BE2C (cell line): Measurements from ENCODE around the gene PYDC1.

ENCODE experiments used
- DNase-seq: peaks from one replicate; pipeline ENCODE4 v3.0.0-alpha.2; 2020
- H3K27me3 ChIP-seq: fragments of 250-450 bp; sonication (Bioruptor Pico); 2 replicates; pipeline ENCODE4 v1.5.1; 2020; ENCODE audit warnings: mild to moderate bottlenecking
- H3K36me3 ChIP-seq: fragments of 250-450 bp; sonication (Bioruptor Pico); 2 replicates; pipeline ENCODE4 v1.5.1; 2020; ENCODE audit warnings: mild to moderate bottlenecking
- H3K4me1 ChIP-seq: fragments of 250-450 bp; sonication (Bioruptor Pico); 2 replicates; pipeline ENCODE4 v1.5.1; 2020
- H3K4me3 ChIP-seq: 2 replicates; pipeline ENCODE4 v1.5.1; 2011; ENCODE audit warnings: low read depth, low read length
- H3K9me3 ChIP-seq: fragments of 250-450 bp; sonication (Bioruptor Pico); 2 replicates; pipeline ENCODE4 v1.5.1; 2020
- CTCF ChIP-seq: IDR thresholded peaks from 2 replicates; pipeline ENCODE4 v1.5.1; 2012; ENCODE audit warnings: mild to moderate bottlenecking, low read depth, low read length

The PYDC1 gene

GRCh38 chr16:31243734-31244670, 27.1 kb upstream of the PYDC1 start:
- no peaks in the 10 kb centered on the region for H3K36me3 ChIP-seq
- no peak overlapping the region for H3K4me3 ChIP-seq
- H3K9me3 ChIP-seq = no peaks in the 10 kb centered on the region
- no peaks in the 10 kb centered on the region for H3K4me1 ChIP-seq
- H3K27me3 ChIP-seq = peaks cover 38% of the 10 kb centered on the region
- no peak for TF ChIP-seq CTCF
- no peak for DNase-seq

GRCh38 chr16:31242206-31242605, 25.3 kb upstream of the PYDC1 start:
- TF ChIP-seq CTCF = no peak
- no peak for DNase-seq
- Histone ChIP-seq H3K4me3 (no peak overlapping the region), H3K9me3 (no peaks in the 10 kb centered on the region), H3K4me1 (no peaks in the 10 kb centered on the region), H3K36me3 (no peaks in the 10 kb centered on the region), H3K27me3 (peaks cover 41% of the 10 kb centered on the region)

- no peaks in the 10 kb centered on the region for H3K36me3 ChIP-seq
Measured at GRCh38 chr16:31238041-31238440, 21.1 kb upstream of the PYDC1 start.

GRCh38 chr16:31229501-31229900, 12.6 kb upstream of the PYDC1 start:
- no peaks in the 10 kb centered on the region for H3K4me1 ChIP-seq
- peaks cover 4% of the 10 kb centered on the region; the same call in 1 of the 2 replicates for H3K27me3 ChIP-seq
- no peaks in the 10 kb centered on the region for H3K9me3 ChIP-seq
- TF ChIP-seq CTCF = no peak
- H3K36me3 ChIP-seq = no peaks in the 10 kb centered on the region
- H3K4me3 ChIP-seq = no peak overlapping the region
- DNase-seq = no peak

More at GRCh38 chr16:31238041-31238440, 21.1 kb upstream of the PYDC1 start:
- no peaks in the 10 kb centered on the region for H3K9me3 ChIP-seq
- DNase-seq = no peak
- H3K27me3 ChIP-seq = peaks cover 28% of the 10 kb centered on the region
- H3K4me3 ChIP-seq = no peak overlapping the region
- TF ChIP-seq CTCF = no peak
- H3K4me1 ChIP-seq = no peaks in the 10 kb centered on the region

GRCh38 chr16:31228206-31228605, 11.3 kb upstream of the PYDC1 start:
- H3K4me1 ChIP-seq = no peaks in the 10 kb centered on the region
- TF ChIP-seq CTCF = no peak

GRCh38 chr16:31225193-31225592, 8.3 kb upstream of the PYDC1 start:
- TF ChIP-seq CTCF = no peak
- H3K36me3 ChIP-seq = no peaks in the 10 kb centered on the region
- no peaks in the 10 kb centered on the region for H3K9me3 ChIP-seq
- H3K27me3 ChIP-seq = peaks cover 4% of the 10 kb centered on the region; the same call in 1 of the 2 replicates
- H3K4me1 ChIP-seq = no peaks in the 10 kb centered on the region
- no peak for DNase-seq
- H3K4me3 ChIP-seq = no peak overlapping the region

More at GRCh38 chr16:31228206-31228605, 11.3 kb upstream of the PYDC1 start:
- Histone ChIP-seq H3K27me3 (peaks cover 4% of the 10 kb centered on the region; the same call in 1 of the 2 replicates), H3K9me3 (no peaks in the 10 kb centered on the region), H3K4me3 (no peak overlapping the region), H3K36me3 (no peaks in the 10 kb centered on the region)
- no peak for DNase-seq
